HL-60 (cell line): ENCODE data around the gene SDE2.

Experiments
- GABPA ChIP-seq: IDR thresholded peaks from 2 replicates; pipeline ENCODE4 v1.6.1; 2012; ENCODE audit warnings: low read depth
- POLR2AphosphoS5 ChIP-seq: IDR thresholded peaks from 2 replicates; pipeline ENCODE4 v1.6.1; 2012; ENCODE audit warnings: low read depth
- TF ChIP-seq, protein P1 (sequence below): IDR thresholded peaks from one replicate; pipeline ENCODE4 v1.5.1; 2011; ENCODE audit warnings: low read length, control low read depth, inconsistent platforms; ENCODE audit not compliant: insufficient read depth

DNA sequence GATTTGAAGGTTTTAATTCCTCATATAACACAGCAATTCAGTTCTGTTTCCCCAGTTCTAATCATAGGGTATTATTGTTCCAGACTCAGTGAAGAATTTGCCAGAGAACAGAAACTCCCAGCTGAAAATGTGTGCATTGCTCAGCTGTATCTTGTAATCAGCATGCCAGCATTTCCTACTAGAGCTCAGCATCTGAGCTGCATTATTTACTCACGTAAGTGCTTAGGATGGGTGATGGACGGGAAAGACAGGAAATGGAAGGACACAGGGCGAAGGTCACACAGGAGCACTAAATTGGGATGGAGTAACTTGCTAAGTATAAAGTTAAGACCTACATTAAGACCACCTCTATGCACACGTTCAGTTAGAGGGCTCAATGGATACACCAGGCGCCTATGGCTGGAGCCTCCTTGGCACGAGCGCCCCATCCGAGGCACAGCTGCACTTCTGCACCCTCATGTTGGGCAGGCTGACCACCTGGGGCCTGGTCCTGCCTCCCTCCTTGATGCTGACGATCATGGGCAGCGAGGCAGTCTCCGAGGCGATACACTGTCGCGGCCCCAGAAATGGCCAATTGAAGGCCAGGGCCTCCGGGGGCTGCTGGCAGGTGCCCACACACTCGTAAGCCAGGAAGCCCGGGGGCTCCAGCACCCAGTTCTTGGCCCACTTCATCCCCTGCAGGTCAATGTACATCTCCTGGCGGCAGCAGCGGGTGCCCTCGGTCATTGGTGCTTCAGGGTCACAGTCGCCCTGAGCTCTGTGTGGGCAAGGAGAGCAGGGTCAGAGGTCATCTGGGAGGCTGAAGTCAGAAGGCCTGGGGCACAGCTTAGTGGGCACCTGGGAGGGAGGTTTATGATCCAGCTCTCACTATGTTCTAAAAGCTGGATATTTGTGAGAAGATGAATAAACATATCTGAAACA lies 61.8 kb downstream of the SDE2 start:
- TF ChIP-seq, protein P1, sequence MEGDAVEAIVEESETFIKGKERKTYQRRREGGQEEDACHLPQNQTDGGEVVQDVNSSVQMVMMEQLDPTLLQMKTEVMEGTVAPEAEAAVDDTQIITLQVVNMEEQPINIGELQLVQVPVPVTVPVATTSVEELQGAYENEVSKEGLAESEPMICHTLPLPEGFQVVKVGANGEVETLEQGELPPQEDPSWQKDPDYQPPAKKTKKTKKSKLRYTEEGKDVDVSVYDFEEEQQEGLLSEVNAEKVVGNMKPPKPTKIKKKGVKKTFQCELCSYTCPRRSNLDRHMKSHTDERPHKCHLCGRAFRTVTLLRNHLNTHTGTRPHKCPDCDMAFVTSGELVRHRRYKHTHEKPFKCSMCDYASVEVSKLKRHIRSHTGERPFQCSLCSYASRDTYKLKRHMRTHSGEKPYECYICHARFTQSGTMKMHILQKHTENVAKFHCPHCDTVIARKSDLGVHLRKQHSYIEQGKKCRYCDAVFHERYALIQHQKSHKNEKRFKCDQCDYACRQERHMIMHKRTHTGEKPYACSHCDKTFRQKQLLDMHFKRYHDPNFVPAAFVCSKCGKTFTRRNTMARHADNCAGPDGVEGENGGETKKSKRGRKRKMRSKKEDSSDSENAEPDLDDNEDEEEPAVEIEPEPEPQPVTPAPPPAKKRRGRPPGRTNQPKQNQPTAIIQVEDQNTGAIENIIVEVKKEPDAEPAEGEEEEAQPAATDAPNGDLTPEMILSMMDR: no peak
- TF ChIP-seq POLR2AphosphoS5 (no peak), GABPA (no peak)
